ENCODE results near the gene SLC16A7.
A peak's percentile ranks its signal among the peaks of the same experiment; 100 is the strongest.

The SLC16A7 gene

GRCh38 chr12:59595883-59596540 lies at the start of gene SLC16A7:
Gene SLC16A7, plus strand, starts transcription at chr12:59596029. Its CDS starts 108,773 bp downstream, at chr12:59704802.
- peaks cover 3% of the 10 kb centered on the region for H3K4me1 ChIP-seq (ENCODE audit: control insufficient read depth, insufficient read depth, low read length)
- no peaks in the 10 kb centered on the region for H3K36me3 ChIP-seq (ENCODE audit: control insufficient read depth, insufficient read depth, low read length)
- peak within 1 kb of the TSS; percentile 98 for H3K27ac ChIP-seq (ENCODE audit: low read depth, low read length)

GRCh38 chr12:59548930-59549329 lies 46.9 kb upstream of the SLC16A7 start:
- H3K9ac ChIP-seq (ENCODE audit: low read length): no peak overlapping the region
- no peak overlapping the region for H3K4me3 ChIP-seq (ENCODE audit: low read length)
- no peaks in the 10 kb centered on the region for H3K27me3 ChIP-seq (ENCODE audit: control insufficient read depth, insufficient read depth, low read length)
- no peak overlapping the region for H3K27ac ChIP-seq (ENCODE audit: low read depth, low read length)
- H3K4me1 ChIP-seq (ENCODE audit: control insufficient read depth, insufficient read depth, low read length): no peaks in the 10 kb centered on the region
- no peaks in the 10 kb centered on the region for H3K36me3 ChIP-seq (ENCODE audit: control insufficient read depth, insufficient read depth, low read length)

More at GRCh38 chr12:59595883-59596540, at the start of gene SLC16A7:
- Histone ChIP-seq H3K4me3 (ENCODE audit: low read length) (peak within 1 kb of the TSS; percentile 77), H3K9ac (ENCODE audit: low read length) (peak within 1 kb of the TSS; percentile 64), H3K27me3 (ENCODE audit: control insufficient read depth, insufficient read depth, low read length) (no peaks in the 10 kb centered on the region)

- H3K36me3 ChIP-seq (ENCODE audit: control insufficient read depth, insufficient read depth, low read length): no peaks in the 10 kb centered on the region
- H3K27ac ChIP-seq (ENCODE audit: low read depth, low read length): no peak overlapping the region
- H3K4me1 ChIP-seq (ENCODE audit: control insufficient read depth, insufficient read depth, low read length): no peaks in the 10 kb centered on the region
- H3K27me3 ChIP-seq (ENCODE audit: control insufficient read depth, insufficient read depth, low read length): no peaks in the 10 kb centered on the region
- H3K4me3 ChIP-seq (ENCODE audit: low read length): no peak overlapping the region
- no peak overlapping the region for H3K9ac ChIP-seq (ENCODE audit: low read length)
Measured at GRCh38 chr12:59559696-59560095, 36.1 kb upstream of the SLC16A7 start.

- Histone ChIP-seq H3K4me1 (ENCODE audit: control insufficient read depth, insufficient read depth, low read length) (no peaks in the 10 kb centered on the region), H3K9ac (ENCODE audit: low read length) (no peak overlapping the region), H3K36me3 (ENCODE audit: control insufficient read depth, insufficient read depth, low read length) (no peaks in the 10 kb centered on the region), H3K4me3 (ENCODE audit: low read length) (no peak overlapping the region), H3K27ac (ENCODE audit: low read depth, low read length) (no peak overlapping the region), H3K27me3 (ENCODE audit: control insufficient read depth, insufficient read depth, low read length) (no peaks in the 10 kb centered on the region)
Measured at GRCh38 chr12:59570145-59570544, 25.7 kb upstream of the SLC16A7 start.

GRCh38 chr12:59574406-59574805 lies 21.4 kb upstream of the SLC16A7 start:
- Histone ChIP-seq H3K36me3 (ENCODE audit: control insufficient read depth, insufficient read depth, low read length) (no peaks in the 10 kb centered on the region), H3K27ac (ENCODE audit: low read depth, low read length) (no peak overlapping the region), H3K27me3 (ENCODE audit: control insufficient read depth, insufficient read depth, low read length) (no peaks in the 10 kb centered on the region), H3K4me3 (ENCODE audit: low read length) (no peak overlapping the region), H3K9ac (ENCODE audit: low read length) (no peak overlapping the region), H3K4me1 (ENCODE audit: control insufficient read depth, insufficient read depth, low read length) (no peaks in the 10 kb centered on the region)

GRCh38 chr12:59575826-59576225 lies 20.0 kb upstream of the SLC16A7 start:
- H3K4me1 ChIP-seq (ENCODE audit: control insufficient read depth, insufficient read depth, low read length): no peaks in the 10 kb centered on the region
- H3K36me3 ChIP-seq (ENCODE audit: control insufficient read depth, insufficient read depth, low read length): no peaks in the 10 kb centered on the region

GRCh38 chr12:59578254-59578653 lies 17.6 kb upstream of the SLC16A7 start:
- Histone ChIP-seq H3K27ac (ENCODE audit: low read depth, low read length) (no peak overlapping the region), H3K4me3 (ENCODE audit: low read length) (no peak overlapping the region), H3K27me3 (ENCODE audit: control insufficient read depth, insufficient read depth, low read length) (no peaks in the 10 kb centered on the region), H3K36me3 (ENCODE audit: control insufficient read depth, insufficient read depth, low read length) (no peaks in the 10 kb centered on the region), H3K9ac (ENCODE audit: low read length) (no peak overlapping the region), H3K4me1 (ENCODE audit: control insufficient read depth, insufficient read depth, low read length) (no peaks in the 10 kb centered on the region)

More at GRCh38 chr12:59575826-59576225, 20.0 kb upstream of the SLC16A7 start:
- no peak overlapping the region for H3K4me3 ChIP-seq (ENCODE audit: low read length)
- no peaks in the 10 kb centered on the region for H3K27me3 ChIP-seq (ENCODE audit: control insufficient read depth, insufficient read depth, low read length)
- H3K9ac ChIP-seq (ENCODE audit: low read length): no peak overlapping the region
- no peak overlapping the region for H3K27ac ChIP-seq (ENCODE audit: low read depth, low read length)

GRCh38 chr12:59579631-59580030 lies 16.2 kb upstream of the SLC16A7 start:
- no peaks in the 10 kb centered on the region for H3K4me1 ChIP-seq (ENCODE audit: control insufficient read depth, insufficient read depth, low read length)
- no peaks in the 10 kb centered on the region for H3K36me3 ChIP-seq (ENCODE audit: control insufficient read depth, insufficient read depth, low read length)
- no peaks in the 10 kb centered on the region for H3K27me3 ChIP-seq (ENCODE audit: control insufficient read depth, insufficient read depth, low read length)
- H3K9ac ChIP-seq (ENCODE audit: low read length): no peak overlapping the region
- H3K4me3 ChIP-seq (ENCODE audit: low read length): no peak overlapping the region
- no peak overlapping the region for H3K27ac ChIP-seq (ENCODE audit: low read depth, low read length)

GRCh38 chr12:59580050-59580449 lies 15.8 kb upstream of the SLC16A7 start:
- Histone ChIP-seq H3K4me3 (ENCODE audit: low read length) (no peak overlapping the region), H3K4me1 (ENCODE audit: control insufficient read depth, insufficient read depth, low read length) (no peaks in the 10 kb centered on the region), H3K36me3 (ENCODE audit: control insufficient read depth, insufficient read depth, low read length) (no peaks in the 10 kb centered on the region), H3K27me3 (ENCODE audit: control insufficient read depth, insufficient read depth, low read length) (no peaks in the 10 kb centered on the region), H3K27ac (ENCODE audit: low read depth, low read length) (peak overlapping the region; percentile 51), H3K9ac (ENCODE audit: low read length) (no peak overlapping the region)

- Histone ChIP-seq H3K27ac (ENCODE audit: low read depth, low read length) (no peak overlapping the region), H3K36me3 (ENCODE audit: control insufficient read depth, insufficient read depth, low read length) (no peaks in the 10 kb centered on the region), H3K4me3 (ENCODE audit: low read length) (no peak overlapping the region), H3K4me1 (ENCODE audit: control insufficient read depth, insufficient read depth, low read length) (no peaks in the 10 kb centered on the region), H3K27me3 (ENCODE audit: control insufficient read depth, insufficient read depth, low read length) (no peaks in the 10 kb centered on the region), H3K9ac (ENCODE audit: low read length) (no peak overlapping the region)
Measured at GRCh38 chr12:59583003-59583712, 12.7 kb upstream of the SLC16A7 start.

- no peak overlapping the region for H3K27ac ChIP-seq (ENCODE audit: low read depth, low read length)
- no peak overlapping the region for H3K9ac ChIP-seq (ENCODE audit: low read length)
- no peaks in the 10 kb centered on the region for H3K4me1 ChIP-seq (ENCODE audit: control insufficient read depth, insufficient read depth, low read length)
- no peaks in the 10 kb centered on the region for H3K36me3 ChIP-seq (ENCODE audit: control insufficient read depth, insufficient read depth, low read length)
- H3K27me3 ChIP-seq (ENCODE audit: control insufficient read depth, insufficient read depth, low read length): no peaks in the 10 kb centered on the region
- H3K4me3 ChIP-seq (ENCODE audit: low read length): no peak overlapping the region
Measured at GRCh38 chr12:59587710-59588109, 8.1 kb upstream of the SLC16A7 start.

GRCh38 chr12:59593761-59594160 lies 2.1 kb upstream of the SLC16A7 start:
- Histone ChIP-seq H3K36me3 (ENCODE audit: control insufficient read depth, insufficient read depth, low read length) (no peaks in the 10 kb centered on the region), H3K27me3 (ENCODE audit: control insufficient read depth, insufficient read depth, low read length) (no peaks in the 10 kb centered on the region), H3K4me3 (ENCODE audit: low read length) (no peak overlapping the region), H3K9ac (ENCODE audit: low read length) (no peak overlapping the region), H3K4me1 (ENCODE audit: control insufficient read depth, insufficient read depth, low read length) (peaks cover 3% of the 10 kb centered on the region), H3K27ac (ENCODE audit: low read depth, low read length) (no peak overlapping the region)

Data from rectal smooth muscle tissue (tissue), 1 donor.